Measurements from ENCODE around the gene FBXO24. TPM values are rescaled to one million over a fixed set of nuclear protein-coding genes. Genes with fewer than 3 reads are reported as not detected.

The FBXO24 gene
- total and polyA plus RNA-seq, 2 of the 4 experiments (the other 2 are of a cell fraction): 0.43 to 0.54 TPM

- Histone ChIP-seq H3K14ac (replicated peaks; ENCODE audit: low read depth, low read length) (no peak overlapping the region), H3K18ac (ENCODE audit: low read depth, low read length) (no peak overlapping the region), H4K91ac (ENCODE audit: insufficient read depth, low read depth, low read length) (no peak overlapping the region), H3K9me3 (ENCODE audit: control insufficient read depth, insufficient read depth, low read length) (no peaks in the 10 kb centered on the region), H4K20me1 (ENCODE audit: insufficient read depth, low read length) (no peaks in the 10 kb centered on the region), H2BK15ac (ENCODE audit: low read depth, low read length) (no peak overlapping the region), H3K36me3 (ENCODE audit: control insufficient read depth, insufficient read depth, low read length) (no peaks in the 10 kb centered on the region), H4K5ac (ENCODE audit: low read depth, low read length) (no peak overlapping the region), H3K56ac (ENCODE audit: extremely low read depth, insufficient read depth, low read length) (no peak overlapping the region), H3K4me1 (ENCODE audit: control insufficient read depth, insufficient read depth, low read length) (peaks cover 2% of the 10 kb centered on the region; the same call in 1 of the 2 replicates), H2BK120ac (ENCODE audit: low read depth, low read length) (no peak overlapping the region), H3K79me1 (ENCODE audit: low read depth in 1 of 2, low read length in 2 of 2) (no peaks in the 10 kb centered on the region), H3K4me3 (ENCODE audit: insufficient read depth, low read depth, low read length) (no peak overlapping the region), H2AK9ac (replicated peaks; ENCODE audit: low read depth, low read length, poor library complexity) (no peak overlapping the region), H3K27ac (ENCODE audit: insufficient read depth, low read length) (no peak overlapping the region), H3K4me2 (ENCODE audit: low read depth, low read length) (no peak overlapping the region), H2AK5ac (ENCODE audit: low read depth, low read length) (no peak overlapping the region), H3K4ac (ENCODE audit: low read depth, low read length) (no peak overlapping the region), H2BK20ac (ENCODE audit: low read depth, low read length) (no peak overlapping the region), H2AFZ (replicated peaks; ENCODE audit: low read length, poor library complexity) (no peak overlapping the region), H4K8ac (ENCODE audit: low read depth in 2 of 2, low read length in 2 of 2) (no peak overlapping the region), H3K9ac (ENCODE audit: low read depth, low read length) (no peak overlapping the region), H2BK5ac (ENCODE audit: low read depth, low read length, poor library complexity, severe bottlenecking) (no peak overlapping the region), H3K9me1 (ENCODE audit: insufficient read depth, low read length) (peaks cover 4% of the 10 kb centered on the region; the same call in 1 of the 2 replicates), H3K23ac (ENCODE audit: low read depth, low read length) (no peak overlapping the region), H3K27me3 (ENCODE audit: control insufficient read depth, insufficient read depth, low read length) (0 out of 2 replicates have a peak, but pooled peaks cover under 1% of the 10 kb centered on the region)
- CTCF ChIA-PET: interaction anchor here (1.1 kb wide), 1 partner anchor 127 kb away, joined by 5 read pairs; no protein-coding TSS in a partner anchor
- WGBS, 2 experiments (ENCODE audit: extremely low coverage in 2 of 2, insufficient read length in 1 of 2): no CpG with 5 or more reads among the region's 11 CpGs
- no peak for TF ChIP-seq MXI1 (IDR thresholded peaks at IDR 0.05; ENCODE audit: borderline replicate concordance, low read depth, low read length)
- TF ChIP-seq RAD21 (IDR thresholded peaks at IDR 0.05; ENCODE audit: low read length): no peak
- no peak for TF ChIP-seq SMC3 (IDR thresholded peaks at IDR 0.05; ENCODE audit: low read depth, low read length)
- no peak for TF ChIP-seq ELK1 (IDR thresholded peaks at IDR 0.05; ENCODE audit: borderline replicate concordance, low read depth, low read length)
- no peak for TF ChIP-seq BHLHE40 (IDR thresholded peaks at IDR 0.05; ENCODE audit: low read depth, low read length)
- no peak for TF ChIP-seq CHD1 (IDR thresholded peaks at IDR 0.05; ENCODE audit: low read depth, low read length)
- no peak for TF ChIP-seq RCOR1 (IDR thresholded peaks at IDR 0.05; ENCODE audit: insufficient replicate concordance, low read length)
- TF ChIP-seq MAZ (IDR thresholded peaks at IDR 0.05; ENCODE audit: borderline replicate concordance, low read depth, low read length): no peak
- no peak for TF ChIP-seq FOS (IDR thresholded peaks at IDR 0.05; ENCODE audit: low read depth, low read length)
- TF ChIP-seq RFX5 (IDR thresholded peaks at IDR 0.05; ENCODE audit: low read depth, low read length): no peak
- TF ChIP-seq CEBPB (IDR thresholded peaks at IDR 0.05; ENCODE audit: low read depth, low read length): no peak
- no peak for TF ChIP-seq CTCF (conservative IDR thresholded peaks at IDR 0.05; ENCODE audit: low read depth, low read length)
- no peak for TF ChIP-seq POLR2A (IDR thresholded peaks at IDR 0.05; ENCODE audit: low read depth, low read length)
- in situ Hi-C loops (cut with MboI; ENCODE audit: low sequenced_read_pairs) (loop anchor here (5.0 kb wide), 1 partner anchor 102 kb away; no protein-coding TSS in a partner anchor), intact Hi-C loops (cut with micrococcal nuclease) (no loop called here), dilution Hi-C loops (cut with HindIII; ENCODE audit: low sequenced_read_pairs, unreplicated experiment) (no loop called here)
- no peak for DNase-seq
- POLR2A ChIA-PET (ENCODE audit: unreplicated experiment): no interaction called here
- BruUV-seq (replicated peaks): no TSS peak
- ATAC-seq (ENCODE audit: low read depth): no peak
Observed at GRCh38 chr7:100565133-100565571, 21.0 kb upstream of the FBXO24 start.

All from IMR-90 (cell line).